ENCODE results near the gene MVD. TPM values are rescaled to one million over a fixed set of nuclear protein-coding genes. Genes with fewer than 3 reads are reported as not detected.
A peak's percentile ranks its signal among the peaks of the same experiment; 100 is the strongest.

Gene MVD
- total and polyA plus RNA-seq, 2 of the 13 experiments (the other 11 are each of a cell fraction or from before 2014, with no cell fraction given): 28.1 to 187 TPM

GRCh38 chr16:88686062-88686438, 23.2 kb upstream of the MVD start (continued):
- TF ChIP-seq DNMT3B (CRISPR knock-in tag; conservative IDR thresholded peaks at IDR 0.05) (no peak), RARA (CRISPR knock-in tag; IDR thresholded peaks at IDR 0.05) (no peak)

GRCh38 chr16:88685156-88686061, 22.5 kb upstream of the MVD start:
- peak overlapping the region; percentile 8; the same call in 1 of the 2 replicates for H3K9ac ChIP-seq (ENCODE audit: insufficient read depth, low read depth, low read length)
- no peaks in the 10 kb centered on the region for H3K79me2 ChIP-seq (ENCODE audit: insufficient read depth, low read length)
- H4K20me1 ChIP-seq (ENCODE audit: insufficient read depth, low read length): peaks cover 3% of the 10 kb centered on the region; the same call in 1 of the 2 replicates
- H3K27me3 ChIP-seq (ENCODE audit: control insufficient read depth in 1 of 2, insufficient read depth in 2 of 2, low read length in 2 of 2): peaks cover 15 to 73% of the 10 kb centered on the region in 2 experiments
- DNase-seq (ENCODE audit: low spot score): no peak
- peak overlapping the region; percentile 91 for H3K4me2 ChIP-seq (ENCODE audit: low read depth, low read length)
- intact Hi-C loops (cut with micrococcal nuclease; ENCODE audit: unreplicated experiment): loop anchor here (2.0 kb wide), 1 partner anchor 35 kb away; the partner anchor contains the start of gene CYBA
- FAIRE-seq: no peak
- peaks cover 61% of the 10 kb centered on the region for H3K4me1 ChIP-seq (ENCODE audit: insufficient read depth, low read length)
- no peaks in the 10 kb centered on the region for H3K9me3 ChIP-seq (ENCODE audit: low read length)
- POLR2A ChIA-PET: interaction anchor here (1.5 kb wide), 1 partner anchor 23 kb away, joined by 7 read pairs; the partner anchor contains the start of gene MVD
- no TSS peak for BruUV-seq (replicated peaks)
- in situ Hi-C loops (cut with HindIII; ENCODE audit: extremely low pct_ligation_motif_present, low pct_unique_long_range_greater_than_20kb): no loop called here
- 5% methylated on average over 17 of the region's 33 CpGs for WGBS (ENCODE audit: low lambda C conversion rate)
- peak overlapping the region; percentile 52 to 76 (median 69) for H3K4me3 ChIP-seq (replicated peaks in 1 of 3; ENCODE audit: insufficient read depth in 1 of 3, low read depth in 2 of 3, low read length in 3 of 3)
- H2AFZ ChIP-seq (ENCODE audit: low read length): no peak overlapping the region
- no peaks in the 10 kb centered on the region for H3K36me3 ChIP-seq (replicated peaks in 1 of 2; ENCODE audit: control insufficient read depth in 1 of 2, insufficient read depth in 2 of 2, low read length in 2 of 2)
- H3K27ac ChIP-seq (ENCODE audit: extremely low read length, insufficient read depth, low read length): no peak overlapping the region
- peak; percentile 22 for ATAC-seq
- CTCF ChIA-PET (ENCODE audit: low intra/inter-chr PET ratio, low total read pairs): no interaction called here
- TF ChIP-seq ZNF484 (CRISPR knock-in tag; IDR thresholded peaks at IDR 0.05; ENCODE audit: borderline replicate concordance, low read depth) (0 out of 2 replicates have a peak, but pooled peaks have one; percentile 39), TSC22D2 (CRISPR knock-in tag; IDR thresholded peaks at IDR 0.05; ENCODE audit: borderline replicate concordance) (no peak), ZNF414 (CRISPR knock-in tag; IDR thresholded peaks at IDR 0.05) (0 out of 2 replicates have a peak, but pooled peaks have one; percentile 37), ZNF367 (CRISPR knock-in tag; IDR thresholded peaks at IDR 0.05; ENCODE audit: borderline replicate concordance) (no peak), ATRX (CRISPR knock-in tag; IDR thresholded peaks at IDR 0.05; ENCODE audit: borderline replicate concordance) (no peak), ZNF724P (CRISPR knock-in tag; IDR thresholded peaks at IDR 0.05; ENCODE audit: borderline replicate concordance) (no peak), ZSCAN21 (CRISPR knock-in tag; IDR thresholded peaks at IDR 0.05; ENCODE audit: borderline replicate concordance) (no peak), RARA (CRISPR knock-in tag; IDR thresholded peaks at IDR 0.05) (no peak), KAT2B (IDR thresholded peaks at IDR 0.05; ENCODE audit: borderline replicate concordance, low read depth, low read length) (no peak), CENPX (CRISPR knock-in tag; IDR thresholded peaks at IDR 0.05) (no peak), ZNF597 (CRISPR knock-in tag; IDR thresholded peaks at IDR 0.05) (no peak), SNAPC4 (CRISPR knock-in tag; IDR thresholded peaks at IDR 0.05) (no peak), MIER3 (CRISPR knock-in tag; IDR thresholded peaks at IDR 0.05; ENCODE audit: borderline replicate concordance) (no peak), NCOA1 (CRISPR knock-in tag; IDR thresholded peaks at IDR 0.05) (0 out of 2 replicates have a peak, but pooled peaks have one; percentile 43)

Measured in HepG2 (cell line).